DND-41 (cell line): ENCODE results near the gene PHKB.

Source experiments
- ATAC-seq: fragments of 200-7000 bp; cut with Tn5 transposase; 3 replicates; pipeline ENCODE4 v1.9.1; 2021; ENCODE audit warnings: low read depth; ENCODE audit not compliant: insufficient read depth
- DNase-seq: peaks from one replicate; pipeline ENCODE4 v3.0.0-alpha.2; 2020
- H2AFZ ChIP-seq: 2 replicates; pipeline ENCODE4 v1.6.0; 2012; ENCODE audit warnings: low read depth, low read length
- H3K27ac ChIP-seq: 2 replicates; pipeline ENCODE4 v1.5.1; 2012; ENCODE audit warnings: low read length, inconsistent platforms
- H3K27me3 ChIP-seq: fragments of 200-600 bp; sonication (generic); 2 replicates; pipeline ENCODE4 v1.6.0; 2012; ENCODE audit warnings: low read length, mild to moderate bottlenecking, inconsistent platforms; ENCODE audit not compliant: insufficient read depth, poor library complexity
- H3K36me3 ChIP-seq: 2 replicates; pipeline ENCODE4 v1.5.1; 2012; ENCODE audit warnings: low read length, inconsistent platforms; ENCODE audit not compliant: insufficient read depth
- H3K4me1 ChIP-seq: 2 replicates; pipeline ENCODE4 v1.5.1; 2012; ENCODE audit warnings: mild to moderate bottlenecking, low read length; ENCODE audit not compliant: insufficient read depth
- H3K4me2 ChIP-seq: 2 replicates; pipeline ENCODE4 v1.6.0; 2012; ENCODE audit warnings: mild to moderate bottlenecking, moderate library complexity, low read length, inconsistent platforms; ENCODE audit not compliant: insufficient read depth
- H3K4me3 ChIP-seq, 2 experiments: fragments of 200-600 bp in 1 of 2; shearing (Covaris generic) in 1 of 2; 2 replicates each; pipeline ENCODE4 v1.5.1; 2012 to 2016; ENCODE audit warnings: inconsistent platforms in 2 of 2, low read length in 2 of 2, mild to moderate bottlenecking in 2 of 2, low read depth in 1 of 2, moderate library complexity in 1 of 2
- H3K79me2 ChIP-seq: 2 replicates; pipeline ENCODE4 v1.6.0; 2012; ENCODE audit warnings: low read length, inconsistent platforms; ENCODE audit not compliant: insufficient read depth
- H3K9ac ChIP-seq: 2 replicates; pipeline ENCODE4 v1.6.0; 2012; ENCODE audit warnings: low read depth, mild to moderate bottlenecking, inconsistent platforms, low read length, moderate library complexity
- H3K9me3 ChIP-seq: 2 replicates; pipeline ENCODE4 v1.5.1; 2012; ENCODE audit warnings: low read length, moderate library complexity, mild to moderate bottlenecking, inconsistent platforms; ENCODE audit not compliant: insufficient read depth, severe bottlenecking
- H4K20me1 ChIP-seq: 2 replicates; pipeline ENCODE4 v1.6.0; 2012; ENCODE audit warnings: low read length; ENCODE audit not compliant: insufficient read depth
- EZH2 ChIP-seq: IDR thresholded peaks from 3 replicates; pipeline ENCODE4 v1.6.1; 2012; ENCODE audit warnings: borderline replicate concordance, low read depth, mild to moderate bottlenecking, moderate library complexity, low read length, inconsistent platforms; ENCODE audit not compliant: severe bottlenecking
- TF ChIP-seq, protein P1 (sequence below): IDR thresholded peaks from 2 replicates; pipeline ENCODE4 v1.5.1; 2012; ENCODE audit warnings: borderline replicate concordance, low read length, moderate library complexity, mild to moderate bottlenecking; ENCODE audit not compliant: poor library complexity, severe bottlenecking; ENCODE audit errors: extremely low read depth

Gene PHKB

DNA sequence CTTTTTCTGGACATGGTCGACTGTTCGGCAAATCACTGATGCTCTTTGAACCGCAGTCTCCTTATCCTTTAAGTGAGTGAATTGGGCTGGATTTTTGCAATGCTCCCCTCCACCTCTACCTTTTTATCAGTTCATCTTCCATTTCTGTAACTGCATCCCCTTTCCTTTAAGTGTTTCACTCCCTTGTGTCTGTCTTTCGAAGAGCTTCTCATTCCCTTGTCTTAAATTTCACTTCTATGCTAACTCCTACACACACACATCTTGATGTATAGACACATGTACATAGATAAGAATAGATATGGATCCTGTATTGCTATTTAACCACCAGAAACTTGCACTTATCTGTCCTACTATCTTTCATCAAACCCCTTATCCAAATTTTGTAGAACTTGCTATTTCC is 250.7 kb downstream of the PHKB start:
- H3K79me2 ChIP-seq = no peaks in the 10 kb centered on the region
- H2AFZ ChIP-seq = no peak overlapping the region
- H3K27me3 ChIP-seq = no peaks in the 10 kb centered on the region
- ATAC-seq (no peak), DNase-seq (no peak)
- no peaks in the 10 kb centered on the region for H3K4me1 ChIP-seq
- no peak overlapping the region for H3K4me2 ChIP-seq
- H3K9me3 ChIP-seq = no peaks in the 10 kb centered on the region
- H4K20me1 ChIP-seq = no peaks in the 10 kb centered on the region
- no peak overlapping the region for H3K27ac ChIP-seq
- H3K9ac ChIP-seq = no peak overlapping the region
- no peak overlapping the region for H3K4me3 ChIP-seq
- no peaks in the 10 kb centered on the region for H3K36me3 ChIP-seq
- TF ChIP-seq, protein P1, sequence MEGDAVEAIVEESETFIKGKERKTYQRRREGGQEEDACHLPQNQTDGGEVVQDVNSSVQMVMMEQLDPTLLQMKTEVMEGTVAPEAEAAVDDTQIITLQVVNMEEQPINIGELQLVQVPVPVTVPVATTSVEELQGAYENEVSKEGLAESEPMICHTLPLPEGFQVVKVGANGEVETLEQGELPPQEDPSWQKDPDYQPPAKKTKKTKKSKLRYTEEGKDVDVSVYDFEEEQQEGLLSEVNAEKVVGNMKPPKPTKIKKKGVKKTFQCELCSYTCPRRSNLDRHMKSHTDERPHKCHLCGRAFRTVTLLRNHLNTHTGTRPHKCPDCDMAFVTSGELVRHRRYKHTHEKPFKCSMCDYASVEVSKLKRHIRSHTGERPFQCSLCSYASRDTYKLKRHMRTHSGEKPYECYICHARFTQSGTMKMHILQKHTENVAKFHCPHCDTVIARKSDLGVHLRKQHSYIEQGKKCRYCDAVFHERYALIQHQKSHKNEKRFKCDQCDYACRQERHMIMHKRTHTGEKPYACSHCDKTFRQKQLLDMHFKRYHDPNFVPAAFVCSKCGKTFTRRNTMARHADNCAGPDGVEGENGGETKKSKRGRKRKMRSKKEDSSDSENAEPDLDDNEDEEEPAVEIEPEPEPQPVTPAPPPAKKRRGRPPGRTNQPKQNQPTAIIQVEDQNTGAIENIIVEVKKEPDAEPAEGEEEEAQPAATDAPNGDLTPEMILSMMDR = no peak
- TF ChIP-seq EZH2 = no peak

DNA sequence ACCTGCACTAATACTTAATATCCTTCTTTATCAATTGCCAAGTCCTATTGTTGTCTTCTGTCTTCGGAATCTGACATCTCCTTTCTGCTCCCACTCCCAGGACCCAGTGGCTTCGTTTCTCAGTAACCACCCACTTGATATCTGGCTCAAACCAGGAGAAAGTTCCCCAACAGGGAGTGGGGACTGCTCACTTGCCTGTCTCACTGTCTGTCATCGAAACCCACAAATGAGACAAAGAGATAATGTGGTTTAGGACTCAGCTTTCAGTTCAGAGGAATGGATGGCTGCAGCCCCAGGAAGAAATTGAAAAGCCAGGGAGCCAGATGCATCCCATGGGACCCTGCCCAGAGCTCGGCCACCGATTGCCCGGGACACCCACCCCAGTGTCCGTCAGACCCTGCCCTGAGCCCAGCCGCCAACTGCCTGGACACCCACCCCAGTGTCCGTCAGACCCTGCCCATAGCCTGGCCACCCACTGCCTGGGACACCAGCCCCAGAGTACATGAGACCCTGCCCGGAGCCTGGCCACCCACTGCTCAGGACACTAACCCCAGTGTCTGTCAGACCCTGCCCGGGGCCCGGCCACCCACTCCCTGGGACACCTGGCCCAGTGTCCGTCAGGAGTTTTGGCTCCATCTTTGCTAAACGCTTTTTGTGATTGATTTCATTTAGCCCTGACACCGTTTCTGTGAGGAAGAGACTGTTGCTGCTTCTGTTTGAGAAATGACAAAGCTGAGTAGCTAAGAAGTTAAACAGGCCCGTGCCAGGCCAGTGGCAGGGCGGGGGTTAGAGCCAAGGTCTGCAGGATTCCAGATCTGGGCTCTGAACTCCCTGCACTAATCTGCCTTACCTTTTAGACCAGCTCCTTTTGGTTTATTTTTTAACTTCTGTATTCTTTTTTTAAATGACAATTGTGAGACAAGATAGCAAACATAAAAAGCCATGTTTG is 251.4 kb downstream of the PHKB start:
- H3K36me3 ChIP-seq = no peaks in the 10 kb centered on the region
- no peak overlapping the region for H3K27ac ChIP-seq
- DNase-seq (no peak), ATAC-seq (no peak)
- no peak overlapping the region for H3K4me2 ChIP-seq
- no peak overlapping the region for H2AFZ ChIP-seq
- H4K20me1 ChIP-seq = no peaks in the 10 kb centered on the region
- TF ChIP-seq EZH2 = no peak
- TF ChIP-seq, protein P1 = no peak
- no peak overlapping the region for H3K9ac ChIP-seq
- H3K4me1 ChIP-seq = no peaks in the 10 kb centered on the region
- no peaks in the 10 kb centered on the region for H3K79me2 ChIP-seq
- no peak overlapping the region for H3K4me3 ChIP-seq
- no peaks in the 10 kb centered on the region for H3K9me3 ChIP-seq
- H3K27me3 ChIP-seq = no peaks in the 10 kb centered on the region

GRCh38 chr16:47713225-47713595 is 252.1 kb downstream of the PHKB start:
- H4K20me1 ChIP-seq = no peaks in the 10 kb centered on the region
- no peaks in the 10 kb centered on the region for H3K4me1 ChIP-seq
- TF ChIP-seq, protein P1 = no peak
- no peak for TF ChIP-seq EZH2
- H3K79me2 ChIP-seq = no peaks in the 10 kb centered on the region
- no peak overlapping the region for H3K9ac ChIP-seq
- no peak overlapping the region for H3K4me2 ChIP-seq
- no peak for DNase-seq
- H3K9me3 ChIP-seq = no peaks in the 10 kb centered on the region
- ATAC-seq = no peak
- no peak overlapping the region for H3K4me3 ChIP-seq
- no peak overlapping the region for H3K27ac ChIP-seq
- H3K27me3 ChIP-seq = no peaks in the 10 kb centered on the region
- no peak overlapping the region for H2AFZ ChIP-seq
- H3K36me3 ChIP-seq = no peaks in the 10 kb centered on the region
